HUES64 (cell line): Measurements from ENCODE around the gene TET3.

Experiments
- H3K27ac ChIP-seq: 2 replicates; pipeline ENCODE4 v1.7.0; 2013; ENCODE audit warnings: low read depth, low read length, inconsistent platforms
- H3K27me3 ChIP-seq: 2 replicates; pipeline ENCODE4 v1.6.1; 2013; ENCODE audit warnings: mild to moderate bottlenecking, low read length; ENCODE audit not compliant: insufficient read depth
- H3K36me3 ChIP-seq: 2 replicates; pipeline ENCODE4 v1.6.1; 2013; ENCODE audit warnings: mild to moderate bottlenecking, low read length; ENCODE audit not compliant: insufficient read depth
- H3K4me1 ChIP-seq: 2 replicates; pipeline ENCODE4 v1.6.1; 2013; ENCODE audit warnings: mild to moderate bottlenecking, low read length, moderate library complexity; ENCODE audit not compliant: insufficient read depth
- H3K4me3 ChIP-seq: 2 replicates; pipeline ENCODE4 v1.5.1; 2013; ENCODE audit warnings: mild to moderate bottlenecking, low read length, moderate library complexity
- H3K9ac ChIP-seq: 2 replicates; pipeline ENCODE4 v1.6.1; 2013; ENCODE audit warnings: mild to moderate bottlenecking, low read depth, low read length
- H3K9me3 ChIP-seq: 2 replicates; pipeline ENCODE4 v1.6.1; 2013; ENCODE audit warnings: low read depth, low read length; ENCODE audit not compliant: insufficient read depth
- WGBS: fragments of 150-250, 120-280 bp; methylation state at CpG from one replicate; pipeline ENCODE4 v1.1.7; 2013; ENCODE audit warnings: missing lambda C conversion rate; 5-methylcytosine and 5-hydroxymethylcytosine counted together

The TET3 gene

DNA sequence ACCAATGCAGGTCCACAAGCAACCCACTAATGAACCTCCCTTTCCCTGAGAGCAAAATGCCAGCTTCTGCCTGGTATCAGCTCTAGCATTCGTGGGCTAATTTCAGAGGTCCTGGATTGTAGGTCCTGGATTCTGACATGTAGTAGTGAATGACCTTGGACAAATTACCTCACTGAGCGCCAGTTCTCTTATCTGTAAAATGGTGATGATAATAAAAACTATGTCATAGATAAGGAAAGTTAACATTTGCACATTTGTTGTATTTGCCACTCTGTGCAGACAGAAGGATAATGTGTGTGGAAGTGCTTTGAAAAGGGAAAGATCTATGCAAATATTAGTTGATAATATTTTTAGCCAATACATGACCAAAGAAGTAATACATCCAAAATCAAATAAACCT is 4.1 kb upstream of the TET3 start:
- 91% methylated on average over 2 of the region's 2 CpGs for WGBS

DNA sequence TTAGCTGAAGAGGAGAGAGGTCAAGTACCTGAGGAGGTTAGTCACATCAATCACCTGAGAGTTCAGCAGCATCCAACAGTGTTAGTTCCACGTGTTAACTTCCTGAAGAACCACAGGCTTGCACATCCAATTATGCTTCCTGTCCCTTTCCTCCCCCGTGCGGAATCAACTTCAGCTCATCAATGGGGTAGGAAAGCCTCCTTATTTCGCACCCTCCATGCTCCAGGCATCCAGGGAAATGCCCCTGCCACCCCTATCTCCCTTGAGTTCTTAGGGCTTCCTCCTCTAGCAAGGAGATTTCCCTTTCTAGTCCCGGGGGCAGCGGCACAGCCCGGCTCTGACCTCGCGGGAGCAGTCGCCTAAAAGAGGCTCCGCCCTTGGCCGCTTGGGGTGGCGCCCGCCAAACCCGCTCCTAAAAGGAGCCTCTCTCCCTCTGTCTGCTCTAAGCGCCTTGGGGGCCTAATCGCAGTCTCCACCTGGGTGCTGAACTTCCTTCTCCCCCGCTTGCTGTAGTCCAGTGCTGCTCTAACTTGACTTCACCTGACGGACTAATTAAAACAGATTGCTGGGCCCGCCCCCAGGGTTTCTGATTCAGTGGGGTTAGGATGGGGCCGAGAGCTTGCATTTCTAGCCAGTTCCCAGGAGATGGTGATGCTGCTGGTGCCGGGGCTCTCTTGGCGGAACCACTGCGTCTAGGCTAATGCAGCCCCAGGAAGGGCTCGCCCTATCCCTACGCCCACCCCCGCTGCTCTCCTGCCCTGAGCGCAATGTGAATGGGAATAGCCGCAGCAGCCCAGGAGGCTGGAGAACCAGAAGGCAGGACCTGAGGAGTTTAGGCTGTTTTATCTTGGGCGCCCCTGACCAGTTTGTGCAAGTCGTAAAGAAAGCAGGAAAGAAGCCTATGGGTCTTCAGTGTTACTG is 3.4 kb upstream of the TET3 start:
- Histone ChIP-seq H3K27me3 (peaks cover 69% of the 10 kb centered on the region), H3K36me3 (0 out of 2 replicates have a peak, but pooled peaks cover 1% of the 10 kb centered on the region), H3K9ac (peak overlapping the region; percentile 48), H3K4me3 (peak overlapping the region; percentile 62), H3K4me1 (peaks cover 31% of the 10 kb centered on the region), H3K27ac (no peak overlapping the region), H3K9me3 (no peaks in the 10 kb centered on the region)
- WGBS = 3% methylated on average over 31 of the region's 31 CpGs

More for the DNA sequence above, 4.1 kb upstream of the TET3 start:
- no peaks in the 10 kb centered on the region for H3K36me3 ChIP-seq
- H3K4me3 ChIP-seq = peak overlapping the region; percentile 62
- no peak overlapping the region for H3K9ac ChIP-seq
- no peaks in the 10 kb centered on the region for H3K9me3 ChIP-seq
- no peak overlapping the region for H3K27ac ChIP-seq
- peaks cover 69% of the 10 kb centered on the region for H3K27me3 ChIP-seq
- H3K4me1 ChIP-seq = peaks cover 24% of the 10 kb centered on the region

DNA sequence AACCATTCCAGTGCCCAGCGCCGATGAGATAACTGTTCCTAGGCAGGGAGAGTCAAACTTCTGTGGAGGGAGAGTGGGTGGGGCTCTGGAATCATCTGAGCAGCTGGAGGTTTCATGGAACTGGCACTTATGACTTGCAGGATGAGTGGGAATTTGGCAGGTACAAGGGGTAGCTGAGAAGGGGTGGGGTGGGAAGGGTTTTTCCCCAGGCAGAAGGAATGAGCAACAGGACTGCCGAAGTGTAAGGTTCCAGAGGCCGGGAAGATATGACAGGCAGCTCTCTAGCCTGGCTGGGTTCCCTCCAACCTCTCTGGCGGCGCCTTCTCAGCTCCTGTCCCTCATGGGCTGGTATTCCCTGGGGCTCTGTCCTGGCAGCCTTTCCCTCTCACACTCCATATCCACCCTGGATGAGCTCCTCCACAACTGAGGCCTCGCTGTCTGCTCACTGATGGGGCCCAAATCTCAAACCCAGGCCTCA is 2.5 kb upstream of the TET3 start:
- no peaks in the 10 kb centered on the region for H3K9me3 ChIP-seq
- H3K36me3 ChIP-seq = peaks cover 10% of the 10 kb centered on the region; the same call in 1 of the 2 replicates
- H3K27me3 ChIP-seq = peaks cover 68% of the 10 kb centered on the region
- H3K4me1 ChIP-seq = peaks cover 34% of the 10 kb centered on the region
- 70% methylated on average over 7 of the region's 7 CpGs for WGBS
- peak overlapping the region; percentile 62; the same call in 1 of the 2 replicates for H3K4me3 ChIP-seq
- no peak overlapping the region for H3K9ac ChIP-seq
- no peak overlapping the region for H3K27ac ChIP-seq

DNA sequence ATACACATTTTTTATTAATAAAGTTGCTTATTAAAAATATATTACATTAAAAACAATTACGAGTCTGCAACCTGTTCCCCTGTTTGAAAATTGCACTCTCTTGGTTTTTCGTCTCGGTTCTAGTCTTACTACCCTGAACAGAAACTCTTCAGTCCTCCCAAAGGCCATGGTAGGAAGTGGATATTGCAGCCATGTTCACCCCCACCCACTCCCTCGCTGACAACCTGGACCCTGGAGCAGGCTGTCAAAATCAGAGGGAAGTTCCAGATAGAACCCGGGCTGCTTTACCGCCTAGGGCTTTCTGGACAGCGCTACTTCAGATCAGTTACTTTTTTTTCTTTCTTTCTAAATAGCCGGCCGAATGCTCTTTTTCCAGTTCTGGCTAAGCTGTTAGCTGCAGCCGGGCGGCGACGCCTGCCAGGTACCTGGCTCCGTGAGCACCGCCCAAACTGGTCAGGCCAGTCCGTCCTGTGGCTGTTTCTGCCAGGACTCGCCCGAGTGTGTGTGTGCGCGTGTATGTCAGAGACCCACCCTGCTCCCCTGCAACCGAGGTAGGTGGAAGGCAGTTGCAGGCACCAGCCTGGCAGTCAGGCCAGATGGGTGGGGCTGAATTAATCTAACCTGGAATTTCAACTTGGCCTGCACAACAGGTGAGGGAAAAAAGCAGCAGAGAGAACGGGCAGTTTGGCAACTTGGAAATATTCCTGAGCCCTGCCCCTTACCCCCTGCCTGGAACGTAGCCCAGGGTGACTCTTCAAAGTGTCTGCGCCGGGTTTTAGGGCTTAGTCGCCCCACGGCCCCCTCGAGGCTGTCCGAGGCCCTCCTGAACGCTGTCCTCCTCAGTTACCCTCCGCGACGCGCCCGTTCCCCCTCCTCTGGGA is 1.1 kb upstream of the TET3 start:
- 10% methylated on average over 35 of the region's 35 CpGs for WGBS
- Histone ChIP-seq H3K4me3 (peak overlapping the region; percentile 62), H3K27ac (0 out of 2 replicates have a peak overlapping the region, but pooled peaks have one; percentile 5), H3K27me3 (peaks cover 59% of the 10 kb centered on the region), H3K36me3 (peaks cover 12% of the 10 kb centered on the region; the same call in 1 of the 2 replicates), H3K9me3 (no peaks in the 10 kb centered on the region), H3K4me1 (peaks cover 47% of the 10 kb centered on the region), H3K9ac (peak overlapping the region; percentile 75)

DNA sequence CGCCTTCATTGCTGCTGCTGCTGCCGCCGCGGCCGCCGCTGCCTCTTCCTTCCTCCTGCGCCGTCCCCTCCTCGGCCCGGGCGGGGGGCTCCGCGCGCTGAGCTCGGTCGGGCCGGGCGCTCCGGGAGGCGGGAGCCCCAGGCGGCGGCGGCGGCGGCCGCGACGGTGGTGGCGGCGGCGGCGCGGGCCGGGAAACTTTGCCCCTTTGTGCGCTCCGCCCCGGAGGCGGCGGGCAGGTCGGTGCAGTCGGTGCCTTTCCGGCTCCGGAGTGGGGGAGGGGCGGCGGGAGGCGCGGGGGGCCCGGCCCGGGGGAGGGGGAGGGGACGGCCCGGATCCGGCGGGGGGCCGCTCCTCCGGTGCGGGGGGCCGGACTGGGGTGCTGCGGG is 205 bp downstream of the TET3 start:
- H3K9ac ChIP-seq = peak overlapping the region; percentile 75

DNA sequence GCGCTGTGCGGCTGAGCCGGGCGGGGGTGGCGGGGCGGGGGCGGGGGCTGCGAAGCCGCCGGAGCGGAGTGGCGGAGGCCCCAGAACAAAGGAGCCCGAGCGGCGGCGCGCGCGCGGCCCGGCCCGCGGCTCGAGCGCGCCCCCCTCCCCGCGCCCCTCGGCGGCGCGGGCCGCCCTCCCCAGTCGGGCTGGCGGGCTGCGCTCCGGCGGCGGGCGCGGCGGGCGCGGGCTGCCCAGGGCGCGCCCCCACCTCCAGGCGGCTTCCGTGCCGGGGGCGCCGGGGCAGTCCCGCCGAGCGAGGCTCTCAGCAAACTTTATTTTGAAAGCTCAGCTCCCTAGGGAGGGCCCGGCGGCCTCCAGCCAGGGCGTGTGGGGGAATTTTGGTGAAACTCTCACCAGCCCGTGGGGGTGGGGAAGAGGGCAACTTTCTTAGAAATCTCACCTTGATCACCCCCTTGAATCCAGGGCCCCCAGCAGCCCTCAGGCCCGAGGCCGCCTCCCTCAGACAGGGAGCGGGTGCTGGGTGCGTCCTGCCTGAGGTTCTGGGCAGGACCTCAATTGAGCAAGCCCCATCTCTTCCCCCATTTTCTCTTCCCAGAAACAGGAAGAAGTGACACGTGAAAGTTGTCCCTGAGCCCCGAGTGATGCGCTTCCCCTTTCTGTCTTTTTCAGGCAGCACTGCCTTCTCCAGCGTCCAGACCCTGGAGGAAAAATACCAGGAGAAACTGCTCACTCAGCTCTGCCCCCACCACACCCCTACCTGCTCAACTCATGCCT is 786 bp downstream of the TET3 start:
- Histone ChIP-seq H3K4me1 (peaks cover 43% of the 10 kb centered on the region), H3K9me3 (no peaks in the 10 kb centered on the region), H3K27ac (peak overlapping the region; percentile 69), H3K4me3 (peak overlapping the region; percentile 70), H3K9ac (peak overlapping the region; percentile 84), H3K36me3 (peaks cover 19% of the 10 kb centered on the region; the same call in 1 of the 2 replicates), H3K27me3 (peaks cover 40% of the 10 kb centered on the region)
- 3% methylated on average over 64 of the region's 66 CpGs for WGBS

More for the DNA sequence above, 205 bp downstream of the TET3 start:
- peaks cover 44% of the 10 kb centered on the region for H3K4me1 ChIP-seq
- H3K9me3 ChIP-seq = no peaks in the 10 kb centered on the region
- H3K36me3 ChIP-seq = peaks cover 13% of the 10 kb centered on the region; the same call in 1 of the 2 replicates
- peaks cover 46% of the 10 kb centered on the region for H3K27me3 ChIP-seq
- WGBS = under 1% methylated on average over 48 of the region's 58 CpGs
- H3K4me3 ChIP-seq = peak overlapping the region; percentile 62
- H3K27ac ChIP-seq = no peak overlapping the region; the same call in 1 of the 2 replicates

DNA sequence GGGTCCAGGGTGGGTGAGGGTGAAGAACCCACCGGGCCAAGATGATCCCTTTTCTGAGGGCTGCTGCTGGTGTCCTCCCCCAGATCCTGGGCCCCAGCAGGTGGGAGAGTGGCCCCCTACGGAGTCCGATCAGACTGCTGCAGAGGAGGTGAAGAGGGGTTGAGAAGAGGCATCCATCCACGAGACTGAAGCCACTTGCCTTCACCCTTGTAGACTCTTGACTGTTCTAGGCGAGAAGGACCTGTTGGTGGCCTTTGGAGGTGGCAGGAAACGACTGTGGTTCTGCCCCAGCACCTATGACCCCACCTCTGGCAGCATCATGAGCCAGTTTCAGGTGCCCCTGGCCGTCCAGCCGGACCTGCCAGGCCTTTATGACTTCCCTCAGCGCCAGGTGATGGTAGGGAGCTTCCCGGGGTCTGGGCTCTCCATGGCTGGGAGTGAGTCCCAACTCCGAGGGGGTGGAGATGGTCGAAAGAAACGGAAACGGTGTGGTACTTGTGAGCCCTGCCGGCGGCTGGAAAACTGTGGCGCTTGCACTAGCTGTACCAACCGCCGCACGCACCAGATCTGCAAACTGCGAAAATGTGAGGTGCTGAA is 1.5 kb downstream of the TET3 start:
- H3K4me1 ChIP-seq = peaks cover 37% of the 10 kb centered on the region
- H3K4me3 ChIP-seq = peak overlapping the region; percentile 70
- H3K9me3 ChIP-seq = no peaks in the 10 kb centered on the region
- peaks cover 33% of the 10 kb centered on the region for H3K27me3 ChIP-seq
- WGBS = 90% methylated on average over 21 of the region's 21 CpGs
- H3K36me3 ChIP-seq = peaks cover 23% of the 10 kb centered on the region; the same call in 1 of the 2 replicates
- H3K27ac ChIP-seq = no peak overlapping the region
- H3K9ac ChIP-seq = peak overlapping the region; percentile 84

DNA sequence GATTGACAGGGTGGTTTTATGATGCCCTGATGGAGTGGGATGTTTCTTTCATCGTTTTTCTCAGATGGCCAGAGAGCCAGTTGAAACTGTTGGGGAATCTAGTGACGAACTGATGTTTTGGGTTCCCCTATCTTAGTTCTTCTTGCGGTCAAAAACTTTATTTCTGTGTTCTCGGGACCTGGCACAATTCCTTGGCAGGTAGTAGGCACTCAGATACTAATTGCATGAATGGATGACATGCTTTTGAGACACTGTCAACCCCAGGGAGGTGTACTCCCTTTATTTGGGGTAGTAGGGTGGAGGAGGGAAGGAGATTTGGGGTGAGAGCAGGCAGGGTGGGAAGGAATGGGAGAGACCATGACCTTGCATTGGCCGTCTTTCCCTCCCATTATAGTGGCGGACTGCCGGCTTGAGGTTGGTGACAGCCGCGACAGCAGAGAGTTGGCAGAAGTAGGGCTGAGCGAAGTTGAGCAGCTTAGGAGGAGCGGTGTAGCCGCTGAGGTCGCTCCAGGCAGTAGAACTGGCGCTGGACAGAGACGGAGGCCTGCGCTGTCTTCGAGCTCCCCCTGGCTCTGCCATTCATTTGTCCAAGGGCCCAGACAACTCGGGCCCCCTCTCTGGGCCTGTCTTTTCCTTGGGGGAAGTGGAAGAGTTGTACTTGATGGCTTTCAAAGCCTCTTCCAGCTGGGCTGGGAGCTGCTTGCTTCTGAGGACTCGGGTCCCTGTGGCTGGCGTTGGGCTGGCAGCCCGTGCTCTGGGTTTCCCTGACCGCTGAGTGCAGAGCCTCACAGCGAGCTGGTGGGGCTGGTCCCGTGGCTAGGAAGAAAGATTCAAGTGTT is 2.6 kb downstream of the TET3 start:
- Histone ChIP-seq H3K9me3 (no peaks in the 10 kb centered on the region), H3K4me1 (peaks cover 33% of the 10 kb centered on the region), H3K4me3 (peak overlapping the region; percentile 14; the same call in 1 of the 2 replicates), H3K27ac (no peak overlapping the region), H3K9ac (peak overlapping the region; percentile 32; the same call in 1 of the 2 replicates), H3K27me3 (peaks cover 22% of the 10 kb centered on the region), H3K36me3 (peaks cover 23% of the 10 kb centered on the region; the same call in 1 of the 2 replicates)
- 68% methylated on average over 24 of the region's 24 CpGs for WGBS

DNA sequence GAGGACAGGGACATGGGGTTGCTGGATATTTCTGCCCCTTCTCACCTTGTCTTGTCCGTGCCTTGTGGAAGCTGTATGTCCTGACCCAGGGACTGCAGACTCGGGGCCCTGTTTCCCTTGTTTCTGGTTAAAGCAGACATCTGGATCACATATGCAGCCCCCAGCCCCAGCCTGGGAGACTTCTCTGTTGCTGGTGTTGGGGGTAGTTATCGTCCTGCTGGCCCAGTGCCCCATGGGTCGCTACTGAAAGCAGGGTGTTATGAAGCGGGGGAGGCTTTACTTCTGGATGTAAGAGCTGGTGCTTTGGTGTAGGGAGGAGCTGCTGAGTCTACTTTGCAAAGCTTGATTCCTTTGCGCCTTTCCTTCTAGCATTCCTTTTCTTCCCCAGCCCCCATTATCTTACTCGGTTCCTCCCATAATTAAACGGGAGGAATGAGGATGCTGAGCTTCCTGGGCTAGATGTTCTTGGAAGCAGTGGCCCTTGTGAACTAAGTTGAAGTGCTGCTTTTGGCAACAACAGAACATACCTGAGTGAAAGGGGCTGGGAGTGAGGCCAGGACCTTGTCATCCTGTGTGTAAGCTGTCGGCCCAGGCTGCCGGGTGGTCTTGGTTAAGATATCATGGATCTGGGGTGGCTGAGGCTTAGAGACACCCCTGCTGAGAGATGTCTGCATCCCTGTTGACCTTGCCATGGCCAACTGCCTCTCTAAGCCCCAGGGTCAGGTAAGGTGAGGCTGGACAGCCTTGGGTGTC is 3.4 kb downstream of the TET3 start:
- peak overlapping the region; percentile 14; the same call in 1 of the 2 replicates for H3K4me3 ChIP-seq
- 74% methylated on average over 9 of the region's 10 CpGs for WGBS
- H3K9ac ChIP-seq = peak overlapping the region; percentile 32; the same call in 1 of the 2 replicates

More for the DNA sequence above, 3.4 kb downstream of the TET3 start:
- H3K4me1 ChIP-seq = peaks cover 29% of the 10 kb centered on the region
- H3K36me3 ChIP-seq = peaks cover 23% of the 10 kb centered on the region; the same call in 1 of the 2 replicates
- no peak overlapping the region for H3K27ac ChIP-seq
- peaks cover 14% of the 10 kb centered on the region for H3K27me3 ChIP-seq
- no peaks in the 10 kb centered on the region for H3K9me3 ChIP-seq
